NCI-H82 treated with DMSO at 0.1 percent for 48 hours (cell line): ENCODE results near the gene FLNC.

Experiments
- DNase-seq: peaks from one replicate; lab custom pipeline; 2025; ENCODE audit not compliant: unreplicated experiment; lab: John Stamatoyannopoulos, UW

Gene FLNC

DNA sequence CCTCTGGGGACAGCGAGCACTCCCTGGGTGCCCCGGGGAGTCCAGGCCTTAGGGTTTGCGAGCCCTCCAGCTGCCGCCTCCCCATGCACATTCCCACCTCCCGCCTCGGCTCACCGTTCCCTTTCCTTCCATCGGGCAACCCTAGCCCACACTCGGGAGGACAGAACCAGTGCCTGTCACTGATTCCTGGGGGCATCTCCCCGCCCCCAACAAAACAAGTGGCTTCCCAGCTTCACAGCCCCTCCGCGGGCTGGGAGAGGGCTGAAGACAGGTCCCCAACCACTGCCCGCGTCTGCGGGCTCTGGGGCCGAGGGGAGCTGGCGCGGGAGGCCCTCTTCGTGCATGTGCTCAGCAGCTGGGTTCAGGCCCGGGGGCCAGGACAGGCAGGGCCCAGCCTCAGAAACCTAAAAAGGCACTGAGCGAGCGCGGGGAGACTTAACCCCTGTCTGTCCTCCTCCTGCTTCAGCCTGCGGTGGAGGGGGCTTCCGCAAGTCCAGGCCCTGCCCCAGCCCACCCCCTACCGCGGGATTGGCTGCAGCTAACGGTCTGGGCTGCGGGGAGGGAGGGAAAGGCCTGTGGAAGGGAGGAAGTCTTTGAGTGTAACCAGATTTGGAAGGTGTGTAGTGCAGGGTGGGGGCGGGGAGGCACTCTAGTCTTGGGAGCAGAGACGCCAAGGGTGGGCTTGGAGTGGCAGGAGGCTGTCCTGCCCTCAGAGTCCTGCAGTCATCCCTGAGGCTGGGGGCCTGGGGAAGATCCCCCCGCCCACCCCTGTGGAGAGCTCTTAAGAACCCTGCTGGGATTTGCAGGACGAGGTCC is 1.2 kb downstream of the FLNC start:
- DNase-seq, result peak; percentile 90

DNA sequence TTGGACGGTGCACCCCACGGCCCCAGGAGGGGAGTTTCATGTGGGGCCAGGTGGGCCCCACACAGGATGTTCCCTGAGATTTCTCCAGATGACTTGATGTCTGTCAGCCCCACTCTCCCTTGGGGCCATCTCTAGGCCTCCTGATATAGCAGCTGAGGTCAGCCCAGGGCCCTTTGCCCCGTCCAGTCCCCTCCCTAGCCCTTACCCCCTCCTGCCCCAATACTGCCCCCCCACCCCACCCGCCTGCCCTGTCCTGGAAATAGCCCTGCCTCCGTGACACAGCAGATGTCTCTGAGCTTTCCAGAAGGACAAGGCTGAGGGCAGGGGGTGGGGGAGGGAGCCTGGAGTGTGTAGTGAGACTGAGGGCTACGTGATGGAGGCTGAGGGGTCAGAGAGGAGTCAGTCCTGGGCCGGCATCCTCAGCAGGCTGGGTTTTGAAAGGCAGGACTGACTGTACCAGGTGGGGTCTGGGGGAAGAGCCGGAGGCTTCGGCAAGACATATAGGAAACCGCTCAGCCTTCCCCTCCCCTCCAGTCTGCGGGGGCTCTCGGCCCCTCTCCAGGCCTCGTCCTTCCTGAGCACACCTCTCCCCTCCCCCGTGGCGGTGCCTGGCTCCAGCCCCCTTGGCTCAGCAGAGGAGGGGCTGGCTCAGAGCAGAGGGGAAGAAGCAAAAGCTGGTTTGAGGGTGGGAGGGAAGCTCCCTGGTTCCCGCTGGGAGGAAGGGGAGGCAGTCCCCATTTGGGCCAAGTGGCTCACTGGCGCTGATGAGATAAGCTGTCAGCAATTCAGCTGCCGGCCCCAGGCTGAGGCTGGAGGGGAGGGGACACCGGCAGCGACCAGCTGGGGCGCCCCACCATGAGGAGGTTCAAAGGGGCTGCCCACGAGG is 2.0 kb downstream of the FLNC start:
- peak; percentile 73 for DNase-seq

- no peak for DNase-seq
Measured at GRCh38 chr7:128832880-128833147, 2.6 kb downstream of the FLNC start.

- peak; percentile 89 for DNase-seq
Measured at GRCh38 chr7:128833148-128833945, 3.1 kb downstream of the FLNC start.

- DNase-seq, result no peak
Measured at GRCh38 chr7:128833946-128834325, 3.7 kb downstream of the FLNC start.

DNA sequence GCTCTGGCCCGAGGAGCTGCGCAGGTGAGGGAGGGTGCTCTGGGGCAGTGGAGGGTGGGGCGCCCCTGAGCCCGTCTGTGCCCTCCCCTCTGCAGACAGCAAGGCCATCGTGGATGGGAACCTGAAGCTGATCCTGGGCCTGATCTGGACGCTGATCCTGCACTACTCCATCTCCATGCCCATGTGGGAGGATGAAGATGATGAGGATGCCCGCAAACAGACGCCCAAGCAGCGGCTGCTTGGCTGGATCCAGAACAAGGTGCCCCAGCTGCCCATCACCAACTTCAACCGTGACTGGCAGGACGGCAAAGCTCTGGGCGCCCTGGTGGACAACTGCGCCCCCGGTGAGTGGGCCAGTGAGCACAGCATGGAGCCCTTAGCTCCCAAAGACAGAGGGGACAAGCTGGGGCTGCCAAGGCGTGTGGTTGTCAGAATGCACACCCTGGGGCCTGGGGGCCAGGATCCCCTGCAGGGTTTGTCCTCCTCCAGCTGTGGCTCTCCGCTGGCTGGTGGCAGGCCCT is 5.1 kb downstream of the FLNC start:
- DNase-seq, result no peak

GRCh38 chr7:128835790-128836641 is 5.8 kb downstream of the FLNC start:
- DNase-seq, result no peak

DNA sequence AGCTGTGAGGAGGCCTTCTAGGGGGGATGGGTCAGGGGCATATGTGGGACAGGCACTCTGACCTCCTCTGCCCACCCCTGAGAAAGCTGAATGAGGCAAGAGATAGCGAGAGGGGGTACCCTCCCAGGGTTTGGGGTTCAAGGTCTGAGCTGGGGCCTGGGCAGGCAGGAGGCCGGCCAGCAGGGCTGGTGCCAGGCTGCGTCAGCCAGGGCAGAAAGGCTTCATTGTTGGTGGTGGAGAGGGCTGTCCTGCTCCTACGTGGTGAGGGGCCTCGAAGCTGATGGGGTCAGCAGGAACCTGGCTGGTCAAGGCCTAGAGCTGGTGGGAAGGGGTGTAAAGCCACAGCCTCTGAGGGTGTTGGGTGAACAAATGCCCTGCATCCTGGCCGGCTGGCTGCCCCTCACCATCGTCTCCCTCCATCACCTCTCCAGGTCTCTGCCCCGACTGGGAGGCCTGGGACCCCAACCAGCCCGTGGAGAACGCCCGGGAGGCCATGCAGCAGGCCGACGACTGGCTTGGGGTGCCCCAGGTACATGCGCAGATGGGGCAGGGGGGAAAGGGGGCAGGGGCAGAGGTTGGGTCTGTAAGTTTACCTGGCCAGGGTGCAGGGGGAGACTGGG is 6.6 kb downstream of the FLNC start:
- DNase-seq, result no peak

GRCh38 chr7:128837521-128837921 is 7.3 kb downstream of the FLNC start:
- DNase-seq, result no peak

- DNase-seq, result no peak
Measured at GRCh38 chr7:128838109-128838779, 8.0 kb downstream of the FLNC start.

- no peak for DNase-seq
Measured at GRCh38 chr7:128838981-128839731, 8.9 kb downstream of the FLNC start.

GRCh38 chr7:128839751-128840177 is 9.6 kb downstream of the FLNC start:
- no peak for DNase-seq

- no peak for DNase-seq
Measured at GRCh38 chr7:128840326-128841170, 10.3 kb downstream of the FLNC start.

- DNase-seq, result no peak
Measured at GRCh38 chr7:128841171-128841690, 11.0 kb downstream of the FLNC start.

- no peak for DNase-seq
Measured at GRCh38 chr7:128841921-128842673, 11.9 kb downstream of the FLNC start.

GRCh38 chr7:128842674-128843641 is 12.8 kb downstream of the FLNC start:
- DNase-seq, result no peak
